Fibroblast of lung (primary cell): ENCODE measurements around the gene PRXL2A.

Experiments
- CTCF ChIP-seq, 2 donors: IDR thresholded peaks in 1 of 2; conservative IDR thresholded peaks in 1 of 2; 1 replicate in 1 of 2; 2 replicates in 1 of 2; pipeline ENCODE4 v1.5.1; 2011 to 2012; ENCODE audit warnings: low read length in 2 of 2, control low read depth in 1 of 2, inconsistent platforms in 1 of 2, low read depth in 1 of 2, mild to moderate bottlenecking in 1 of 2
- EZH2 ChIP-seq: IDR thresholded peaks from 2 replicates; pipeline ENCODE4 v1.5.1; 2012; ENCODE audit warnings: low read length, control low read depth, mild to moderate bottlenecking; ENCODE audit errors: missing control alignments

- TF ChIP-seq CTCF (conservative IDR thresholded peaks at IDR 0.05 in 1 of 2, IDR thresholded peaks at IDR 0.05 in 1 of 2; ENCODE audit: low read depth in 1 of 2, low read length in 2 of 2) (no peak), EZH2 (no peak)
These were observed 44.3 kb downstream of the PRXL2A start for GRCh38 chr10:80452640-80453039.
